Upper lobe of left lung (tissue), 4 donors: ENCODE data around the gene MYO5B.

Experiments
- EP300 ChIP-seq, 4 donors: sonication (generic); formaldehyde crosslinking; IDR thresholded peaks; one replicate each; pipeline ENCODE4 v1.5.1; 2017; ENCODE audit warnings: antibody characterized with exemption in 4 of 4, control low read depth in 2 of 4
- TF ChIP-seq, protein P1 (sequence below), 6 experiments: fragments of 450-650 bp in 4 of 6; fragments of 200-600 bp in 2 of 6; sonication (generic) in 2 of 6; IDR thresholded peaks; one replicate each; pipeline ENCODE4 v1.5.1; 2016 to 2019; ENCODE audit warnings: antibody characterized with exemption in 6 of 6

DNA sequence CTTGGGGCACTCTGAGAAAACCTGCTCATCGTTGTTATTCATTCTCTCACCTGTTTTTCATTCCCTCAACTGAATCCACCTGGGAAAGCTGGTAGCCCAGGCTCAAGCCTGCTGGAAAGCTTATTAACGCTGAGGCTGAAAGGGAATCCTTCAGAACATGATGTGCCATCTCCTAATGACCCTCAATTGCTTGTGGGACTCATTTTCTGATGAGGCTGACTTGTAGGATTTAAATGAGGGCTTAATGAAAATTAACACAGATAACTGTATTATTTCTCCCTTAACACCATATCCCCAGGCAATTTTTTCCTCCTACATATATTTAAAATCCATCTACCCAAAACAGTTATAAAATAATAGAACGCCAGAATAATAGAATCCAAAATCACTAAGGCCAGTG lies 218.9 kb downstream of the MYO5B start:
- TF ChIP-seq EP300 (IDR thresholded peaks at IDR 0.05): no peak
- TF ChIP-seq, protein P1, sequence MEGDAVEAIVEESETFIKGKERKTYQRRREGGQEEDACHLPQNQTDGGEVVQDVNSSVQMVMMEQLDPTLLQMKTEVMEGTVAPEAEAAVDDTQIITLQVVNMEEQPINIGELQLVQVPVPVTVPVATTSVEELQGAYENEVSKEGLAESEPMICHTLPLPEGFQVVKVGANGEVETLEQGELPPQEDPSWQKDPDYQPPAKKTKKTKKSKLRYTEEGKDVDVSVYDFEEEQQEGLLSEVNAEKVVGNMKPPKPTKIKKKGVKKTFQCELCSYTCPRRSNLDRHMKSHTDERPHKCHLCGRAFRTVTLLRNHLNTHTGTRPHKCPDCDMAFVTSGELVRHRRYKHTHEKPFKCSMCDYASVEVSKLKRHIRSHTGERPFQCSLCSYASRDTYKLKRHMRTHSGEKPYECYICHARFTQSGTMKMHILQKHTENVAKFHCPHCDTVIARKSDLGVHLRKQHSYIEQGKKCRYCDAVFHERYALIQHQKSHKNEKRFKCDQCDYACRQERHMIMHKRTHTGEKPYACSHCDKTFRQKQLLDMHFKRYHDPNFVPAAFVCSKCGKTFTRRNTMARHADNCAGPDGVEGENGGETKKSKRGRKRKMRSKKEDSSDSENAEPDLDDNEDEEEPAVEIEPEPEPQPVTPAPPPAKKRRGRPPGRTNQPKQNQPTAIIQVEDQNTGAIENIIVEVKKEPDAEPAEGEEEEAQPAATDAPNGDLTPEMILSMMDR (IDR thresholded peaks at IDR 0.05): no peak
